Endothelial cell of umbilical vein (primary cell): ENCODE results near the gene SIAH2. TPM values are rescaled to one million over a fixed set of nuclear protein-coding genes. Genes with fewer than 3 reads are reported as not detected.

Experiments
- BruUV-seq: library from RNA; stranded (reverse); fragments of 400-500 nt; replicated peaks from 2 replicates; lab custom pipeline; 2021; lab: Mats Ljungman, UMichigan
- CTCF ChIA-PET: fragments of 300-600, 350-600 bp; sonication (Branson Sonifier 250); formaldehyde crosslinking; loops from one replicate; lab custom pipeline; 2021; ENCODE audit warnings: antibody characterized with exemption, inconsistent platforms; lab: Charles Lee
- POLR2A ChIA-PET: fragments of 300-600, 350-600 bp; sonication (Branson Sonifier 250); formaldehyde crosslinking; loops from one replicate; lab custom pipeline; 2021; ENCODE audit warnings: antibody characterized with exemption, inconsistent platforms; lab: Charles Lee
- DNase-seq: peaks from one replicate; pipeline ENCODE4 v3.0.0-alpha.2; 2011; ENCODE audit warnings: low read depth, low spot score
- FAIRE-seq: peaks from 2 replicates; lab custom pipeline; 2011; peaks lifted over from hg19 to GRCh38; lab: Jason Lieb, UNC
- H2AFZ ChIP-seq: 2 replicates; pipeline ENCODE4 v1.6.0; 2012; ENCODE audit warnings: low read depth, low read length, control low read depth, inconsistent platforms
- H3K27ac ChIP-seq: 2 replicates; pipeline ENCODE4 v1.5.1; 2011; ENCODE audit warnings: low read depth, mild to moderate bottlenecking, control low read depth, low read length, moderate library complexity; ENCODE audit not compliant: insufficient read depth
- H3K27me3 ChIP-seq, 2 experiments: 2 replicates each; pipeline versions ENCODE4 v1.6.0 to v1.6.1; 2011; ENCODE audit warnings: low read length in 2 of 2, mixed read lengths in 1 of 2; ENCODE audit not compliant: control insufficient read depth in 2 of 2, insufficient read depth in 2 of 2
- H3K36me3 ChIP-seq, 2 experiments: 2 replicates in 1 of 2; 3 replicates in 1 of 2; pipeline ENCODE4 v1.5.1; 2011; ENCODE audit warnings: low read length in 2 of 2, mild to moderate bottlenecking in 1 of 2, moderate library complexity in 1 of 2; ENCODE audit not compliant: control insufficient read depth in 2 of 2, insufficient read depth in 2 of 2; ENCODE audit errors: extremely low read depth in 1 of 2
- H3K4me1 ChIP-seq: 3 replicates; pipeline ENCODE4 v1.5.1; 2011; ENCODE audit warnings: mild to moderate bottlenecking, low read length; ENCODE audit not compliant: control insufficient read depth, insufficient read depth; ENCODE audit errors: extremely low read depth
- H3K4me2 ChIP-seq: 2 replicates; pipeline ENCODE4 v1.6.1; 2011; ENCODE audit warnings: low read length, control low read depth, mixed read lengths; ENCODE audit not compliant: insufficient read depth
- H3K4me3 ChIP-seq, 3 experiments: fragments of 200-600 bp in 1 of 3; sonication (generic), shearing (Covaris generic) in 1 of 3; replicated peaks in 1 of 3; 2 replicates each; pipeline ENCODE4 v1.5.1; 2011 to 2016; ENCODE audit warnings: control low read depth in 3 of 3, low read length in 3 of 3, mild to moderate bottlenecking in 2 of 3, inconsistent platforms in 1 of 3, low read depth in 1 of 3, moderate library complexity in 1 of 3; ENCODE audit not compliant: insufficient read depth in 1 of 3
- H3K79me2 ChIP-seq: 2 replicates; pipeline ENCODE4 v1.6.0; 2012; ENCODE audit warnings: low read length, inconsistent platforms; ENCODE audit not compliant: control insufficient read depth, insufficient read depth
- H3K9ac ChIP-seq: replicated peaks from 2 replicates; pipeline ENCODE3; 2011; ENCODE audit warnings: low read length, control low read depth; ENCODE audit not compliant: insufficient read depth; ENCODE audit errors: extremely low read depth
- H3K9me1 ChIP-seq: replicated peaks from 3 replicates; pipeline ENCODE4 v1.6.0; 2011; ENCODE audit warnings: mild to moderate bottlenecking, low read length; ENCODE audit not compliant: control insufficient read depth, insufficient read depth; ENCODE audit errors: extremely low read depth
- H3K9me3 ChIP-seq: replicated peaks from 2 replicates; pipeline ENCODE4 v1.5.1; 2012; ENCODE audit warnings: low read length, inconsistent platforms; ENCODE audit not compliant: control insufficient read depth, insufficient read depth
- H4K20me1 ChIP-seq: replicated peaks from 2 replicates; pipeline ENCODE3; 2011; ENCODE audit warnings: mild to moderate bottlenecking, low read length; ENCODE audit not compliant: control insufficient read depth, insufficient read depth; ENCODE audit errors: extremely low read depth
- EZH2 ChIP-seq: IDR thresholded peaks from 2 replicates; pipeline ENCODE4 v1.6.1; 2012; ENCODE audit warnings: borderline replicate concordance, low read depth, mild to moderate bottlenecking, moderate library complexity, low read length, inconsistent platforms; ENCODE audit not compliant: severe bottlenecking
- FOS ChIP-seq: IDR thresholded peaks from 2 replicates; pipeline ENCODE4 v1.6.1; 2011; ENCODE audit warnings: mild to moderate bottlenecking, low read length, moderate library complexity, borderline replicate concordance; ENCODE audit not compliant: insufficient read depth
- GATA2 ChIP-seq: IDR thresholded peaks from 2 replicates; pipeline ENCODE4 v1.7.0; 2011; ENCODE audit warnings: low read depth, mild to moderate bottlenecking, moderate library complexity, mixed read lengths, low read length; ENCODE audit not compliant: insufficient read length, insufficient read depth
- JUN ChIP-seq: IDR thresholded peaks from 2 replicates; pipeline ENCODE4 v1.6.1; 2011; ENCODE audit warnings: borderline replicate concordance, low read depth; ENCODE audit not compliant: insufficient read length, insufficient read depth
- MYC ChIP-seq: IDR thresholded peaks from one replicate; pipeline ENCODE4 v1.6.1; 2011; ENCODE audit warnings: mild to moderate bottlenecking, low read depth, low read length
- POLR2A ChIP-seq: IDR thresholded peaks from 2 replicates; pipeline ENCODE4 v1.6.1; 2012; ENCODE audit warnings: low read depth, mild to moderate bottlenecking, control low read depth, low read length
- POLR2AphosphoS5 ChIP-seq: IDR thresholded peaks from 2 replicates; pipeline ENCODE4 v1.6.1; 2012; ENCODE audit warnings: low read depth, mild to moderate bottlenecking, control low read depth, low read length, moderate library complexity; ENCODE audit not compliant: insufficient read depth
- dilution Hi-C: fragments of 300-500 bp; cut with MboI; formaldehyde crosslinking; loops from one replicate; pipeline ENCODE4 v1.15.0; 2019; ENCODE audit warnings: low sequenced_read_pairs; ENCODE audit not compliant: extremely low pct_ligation_motif_present
- intact Hi-C: fragments of 100-400 bp; cut with micrococcal nuclease; formaldehyde crosslinking; loops from one replicate; pipeline ENCODE4 v1.10.0; 2022
- polyA plus RNA-seq, 4 experiments: library from polyadenylated mRNA; depleted of rRNA in 3 of 4; stranded (reverse) in 3 of 4; unstranded in 1 of 4; fragments of >200 nt; gene quantifications; 2 replicates each; pipeline versions ENCODE4 v1.2.1 to v1.2.3, GENCODE V29; 2011 to 2012; ENCODE audit warnings: missing spikeins in 1 of 4
- total RNA-seq: library from RNA; stranded (reverse); gene quantifications from 2 replicates; pipeline ENCODE4 v1.2.3, GENCODE V29; 2021
- TF ChIP-seq, protein P1 (sequence below), 2 donors: IDR thresholded peaks; 1 replicate in 1 of 2; 2 replicates in 1 of 2; pipeline ENCODE4 v1.5.1; 2011; ENCODE audit warnings: low read length in 2 of 2, mild to moderate bottlenecking in 2 of 2, moderate library complexity in 2 of 2, control low read depth in 1 of 2, inconsistent platforms in 1 of 2, low read depth in 1 of 2; ENCODE audit not compliant: insufficient read depth in 1 of 2; ENCODE audit errors: extremely low read depth in 1 of 2
- TF ChIP-seq, protein P2 (sequence below): IDR thresholded peaks from 2 replicates; pipeline ENCODE4 v1.6.1; 2011; ENCODE audit not compliant: insufficient read depth, insufficient read length

SIAH2 gene
- total and polyA plus RNA-seq, 2 donors (not counting 3 experiments of a cell fraction or from before 2014, with no cell fraction given), result 16.7 to 25.1 TPM

DNA sequence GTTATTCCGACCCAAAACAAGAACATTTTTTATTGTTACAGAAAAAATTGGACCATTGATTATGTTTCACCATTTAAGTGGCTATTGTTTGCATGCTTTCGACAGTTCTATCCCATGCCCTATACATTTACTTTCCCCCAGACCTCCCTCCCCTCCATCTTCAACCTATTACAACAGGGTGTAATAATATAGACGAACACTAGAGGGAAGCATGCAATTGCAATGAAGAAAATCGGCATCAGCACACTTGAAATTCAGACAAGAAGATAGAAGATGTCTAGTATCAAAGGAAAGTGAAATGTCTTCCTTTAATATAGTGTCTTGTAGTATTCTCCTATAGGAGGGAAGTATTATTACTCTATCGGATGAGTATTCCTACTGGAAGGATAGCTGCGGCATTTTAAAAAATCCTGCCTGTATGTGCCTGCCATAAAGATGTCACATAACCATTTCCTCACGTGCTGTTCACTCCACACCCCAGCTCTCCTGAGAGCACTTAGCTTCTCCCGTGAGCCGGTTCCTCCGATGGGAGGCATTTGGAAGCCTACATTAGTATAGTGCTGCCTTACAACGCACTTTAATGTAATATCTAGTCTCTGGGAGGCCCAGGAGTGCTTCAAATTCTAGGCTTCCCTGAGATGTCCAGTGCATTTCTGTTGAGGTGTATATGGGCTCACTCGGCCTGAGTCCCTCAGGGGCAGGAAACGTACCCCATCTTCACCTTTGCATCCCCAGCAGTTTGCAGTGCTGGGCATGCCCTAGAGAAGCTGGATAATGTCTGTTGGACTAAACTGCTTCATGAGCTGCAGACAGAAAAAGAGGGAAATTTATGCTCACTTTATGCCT lies 41.5 kb downstream of the SIAH2 start:
- Histone ChIP-seq H3K27ac (no peak overlapping the region), H3K27me3 (peaks cover 0 to 2% of the 10 kb centered on the region in 2 experiments), H3K9me3 (no peaks in the 10 kb centered on the region), H3K36me3 (no peaks in the 10 kb centered on the region), H2AFZ (no peak overlapping the region), H3K4me2 (no peak overlapping the region), H3K79me2 (no peaks in the 10 kb centered on the region), H4K20me1 (no peaks in the 10 kb centered on the region), H3K4me1 (no peaks in the 10 kb centered on the region), H3K4me3 (no peak overlapping the region), H3K9ac (no peak overlapping the region), H3K9me1 (no peaks in the 10 kb centered on the region)
- ChIA-PET CTCF (interaction anchor here (0.5 to 4.6 kb wide), 19 partner anchors 8 to 448 kb away, joined by 3 to 39 read pairs (median 4); partner anchors contain the start of genes ERICH6 and MED12L), POLR2A (no interaction called here)
- intact Hi-C loops (loop anchor here (1.0 to 5.0 kb wide), 6 partner anchors 42 to 425 kb away; partner anchors contain the start of gene SIAH2), dilution Hi-C loops (no loop called here)
- peak; percentile 76 for FAIRE-seq
- peak; percentile 69 for DNase-seq
- no peak for TF ChIP-seq GATA2
- TF ChIP-seq, protein P1, sequence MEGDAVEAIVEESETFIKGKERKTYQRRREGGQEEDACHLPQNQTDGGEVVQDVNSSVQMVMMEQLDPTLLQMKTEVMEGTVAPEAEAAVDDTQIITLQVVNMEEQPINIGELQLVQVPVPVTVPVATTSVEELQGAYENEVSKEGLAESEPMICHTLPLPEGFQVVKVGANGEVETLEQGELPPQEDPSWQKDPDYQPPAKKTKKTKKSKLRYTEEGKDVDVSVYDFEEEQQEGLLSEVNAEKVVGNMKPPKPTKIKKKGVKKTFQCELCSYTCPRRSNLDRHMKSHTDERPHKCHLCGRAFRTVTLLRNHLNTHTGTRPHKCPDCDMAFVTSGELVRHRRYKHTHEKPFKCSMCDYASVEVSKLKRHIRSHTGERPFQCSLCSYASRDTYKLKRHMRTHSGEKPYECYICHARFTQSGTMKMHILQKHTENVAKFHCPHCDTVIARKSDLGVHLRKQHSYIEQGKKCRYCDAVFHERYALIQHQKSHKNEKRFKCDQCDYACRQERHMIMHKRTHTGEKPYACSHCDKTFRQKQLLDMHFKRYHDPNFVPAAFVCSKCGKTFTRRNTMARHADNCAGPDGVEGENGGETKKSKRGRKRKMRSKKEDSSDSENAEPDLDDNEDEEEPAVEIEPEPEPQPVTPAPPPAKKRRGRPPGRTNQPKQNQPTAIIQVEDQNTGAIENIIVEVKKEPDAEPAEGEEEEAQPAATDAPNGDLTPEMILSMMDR (IDR thresholded peaks at IDR 0.05; ENCODE audit: extremely low read depth in 1 of 2, insufficient read depth in 1 of 2, low read depth in 1 of 2, low read length in 2 of 2), result peak; percentile 51 to 61
- BruUV-seq, result no TSS peak

DNA sequence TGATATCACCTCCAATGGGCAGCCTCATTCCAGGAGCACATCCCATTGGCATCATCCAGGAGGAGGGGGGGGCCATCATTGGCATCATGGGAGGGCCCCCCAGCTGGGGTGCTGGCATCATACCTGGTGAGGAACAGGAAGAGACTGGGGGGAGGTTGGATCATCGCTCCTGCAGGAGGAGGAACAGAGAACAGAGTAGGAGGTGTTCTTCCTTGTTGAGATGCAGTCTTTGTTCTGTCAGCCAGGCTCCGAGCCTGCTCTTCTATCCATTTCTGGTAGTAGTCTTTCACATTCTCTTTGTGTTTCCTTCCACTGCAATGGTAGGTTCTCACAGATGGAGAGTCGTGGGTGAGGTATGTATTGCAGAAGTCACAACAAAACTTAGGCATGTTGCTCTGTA lies 42.5 kb downstream of the SIAH2 start:
- CTCF ChIA-PET, result interaction anchor here (0.6 to 2.4 kb wide), 6 partner anchors 13 to 144 kb away, joined by 3 to 9 read pairs (median 5); partner anchors contain the start of gene ERICH6

More for the DNA sequence above, 42.5 kb downstream of the SIAH2 start:
- Histone ChIP-seq H3K79me2 (no peaks in the 10 kb centered on the region), H3K9me3 (no peaks in the 10 kb centered on the region), H3K9ac (no peak overlapping the region), H3K4me3 (no peak overlapping the region), H2AFZ (no peak overlapping the region), H3K36me3 (no peaks in the 10 kb centered on the region), H3K4me2 (no peak overlapping the region), H3K27me3 (peaks cover 0 to 2% of the 10 kb centered on the region in 2 experiments), H3K4me1 (no peaks in the 10 kb centered on the region), H4K20me1 (no peaks in the 10 kb centered on the region), H3K9me1 (no peaks in the 10 kb centered on the region), H3K27ac (no peak overlapping the region)
- no peak for FAIRE-seq
- intact Hi-C loops (loop anchor here (5.0 kb wide), 1 partner anchor 193 kb away; no protein-coding TSS in a partner anchor), dilution Hi-C loops (no loop called here)
- DNase-seq, result no peak
- POLR2A ChIA-PET, result no interaction called here
- no peak for TF ChIP-seq MYC
- no peak for TF ChIP-seq POLR2A
- no peak for TF ChIP-seq FOS
- TF ChIP-seq, protein P2, sequence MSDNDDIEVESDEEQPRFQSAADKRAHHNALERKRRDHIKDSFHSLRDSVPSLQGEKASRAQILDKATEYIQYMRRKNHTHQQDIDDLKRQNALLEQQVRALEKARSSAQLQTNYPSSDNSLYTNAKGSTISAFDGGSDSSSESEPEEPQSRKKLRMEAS, result no peak
- TF ChIP-seq JUN, result no peak
- no peak for TF ChIP-seq GATA2
- no peak for TF ChIP-seq EZH2
- TF ChIP-seq, protein P1 (IDR thresholded peaks at IDR 0.05; ENCODE audit: extremely low read depth in 1 of 2, insufficient read depth in 1 of 2, low read depth in 1 of 2, low read length in 2 of 2), result no peak
- TF ChIP-seq POLR2AphosphoS5, result no peak
- BruUV-seq, result no TSS peak
